ENCODE measurements around the gene GTF2H4. TPM values are rescaled to one million over a fixed set of nuclear protein-coding genes. Genes with fewer than 3 reads are reported as not detected.
A peak's percentile ranks its signal among the peaks of the same experiment; 100 is the strongest.

Gene GTF2H4
- total and polyA plus RNA-seq, 2 experiments from 2014 or later = 13.6 to 15.2 TPM

DNA sequence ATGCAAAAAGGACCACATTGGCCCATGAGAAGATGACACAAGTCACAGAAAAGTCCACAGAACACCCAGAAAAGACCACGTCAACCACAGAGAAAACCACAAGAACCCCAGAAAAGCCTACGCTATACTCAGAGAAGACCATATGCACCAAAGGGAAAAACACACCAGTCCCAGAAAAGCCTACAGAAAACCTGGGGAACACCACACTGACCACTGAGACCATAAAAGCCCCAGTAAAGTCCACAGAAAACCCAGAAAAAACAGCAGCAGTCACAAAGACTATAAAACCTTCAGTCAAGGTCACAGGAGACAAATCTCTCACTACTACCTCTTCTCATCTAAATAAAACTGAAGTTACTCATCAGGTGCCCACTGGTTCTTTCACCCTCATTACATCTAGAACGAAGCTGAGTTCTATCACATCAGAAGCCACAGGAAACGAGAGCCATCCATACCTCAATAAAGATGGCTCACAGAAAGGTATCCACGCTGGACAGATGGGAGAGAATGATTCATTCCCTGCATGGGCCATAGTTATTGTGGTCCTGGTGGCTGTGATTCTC is 44.0 kb downstream of the GTF2H4 start:
- H3K27me3 ChIP-seq = peaks cover 33% of the 10 kb centered on the region

DNA sequence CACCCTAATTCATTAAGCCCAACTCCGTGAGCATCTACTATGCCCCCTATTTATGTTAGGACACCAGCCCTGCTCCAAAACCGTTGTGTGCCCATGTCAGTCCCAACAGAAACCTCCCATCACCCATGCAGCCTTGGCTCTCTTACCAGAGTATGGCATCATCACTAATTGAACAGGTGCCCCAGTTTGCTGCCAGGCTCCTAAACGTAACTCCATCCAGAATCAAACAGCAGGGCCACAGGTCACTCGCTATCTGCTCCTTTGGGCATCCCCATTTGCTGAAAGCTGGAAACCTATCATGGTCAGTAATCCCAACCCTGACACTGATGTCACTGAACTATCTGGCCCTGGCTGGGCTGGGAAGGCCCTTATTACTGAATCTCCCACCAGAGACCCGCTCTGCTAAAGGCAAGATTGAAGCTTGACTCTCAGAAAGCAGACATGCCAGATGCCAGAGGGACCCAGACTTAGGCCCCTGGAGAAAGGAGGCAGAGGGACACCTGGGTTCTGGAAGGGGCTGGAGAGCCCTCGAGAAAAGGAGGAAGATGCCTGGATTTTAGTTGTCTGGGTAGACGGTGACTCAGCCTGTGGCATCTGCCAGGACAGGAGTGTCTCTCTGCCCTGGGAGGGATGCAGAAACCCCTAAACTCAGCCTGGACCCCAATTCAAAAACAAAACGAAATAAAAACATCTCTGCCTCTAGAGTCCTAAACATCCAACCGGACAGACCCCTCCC is 46.8 kb downstream of the GTF2H4 start:
- no peaks in the 10 kb centered on the region for H3K9me2 ChIP-seq (replicated peaks; ENCODE audit: insufficient read depth)
- H4K20me1 ChIP-seq (ENCODE audit: insufficient read depth, poor library complexity, severe bottlenecking) = no peaks in the 10 kb centered on the region
- peak overlapping the region; percentile 31 for H3K27ac ChIP-seq
- no peak for TF ChIP-seq EZH2 (IDR thresholded peaks at IDR 0.05; ENCODE audit: borderline replicate concordance)
- TF ChIP-seq EZH2phosphoT487 (IDR thresholded peaks at IDR 0.05; ENCODE audit: low read depth, severe bottlenecking, unreplicated experiment) = no peak
- TF ChIP-seq, protein P1, sequence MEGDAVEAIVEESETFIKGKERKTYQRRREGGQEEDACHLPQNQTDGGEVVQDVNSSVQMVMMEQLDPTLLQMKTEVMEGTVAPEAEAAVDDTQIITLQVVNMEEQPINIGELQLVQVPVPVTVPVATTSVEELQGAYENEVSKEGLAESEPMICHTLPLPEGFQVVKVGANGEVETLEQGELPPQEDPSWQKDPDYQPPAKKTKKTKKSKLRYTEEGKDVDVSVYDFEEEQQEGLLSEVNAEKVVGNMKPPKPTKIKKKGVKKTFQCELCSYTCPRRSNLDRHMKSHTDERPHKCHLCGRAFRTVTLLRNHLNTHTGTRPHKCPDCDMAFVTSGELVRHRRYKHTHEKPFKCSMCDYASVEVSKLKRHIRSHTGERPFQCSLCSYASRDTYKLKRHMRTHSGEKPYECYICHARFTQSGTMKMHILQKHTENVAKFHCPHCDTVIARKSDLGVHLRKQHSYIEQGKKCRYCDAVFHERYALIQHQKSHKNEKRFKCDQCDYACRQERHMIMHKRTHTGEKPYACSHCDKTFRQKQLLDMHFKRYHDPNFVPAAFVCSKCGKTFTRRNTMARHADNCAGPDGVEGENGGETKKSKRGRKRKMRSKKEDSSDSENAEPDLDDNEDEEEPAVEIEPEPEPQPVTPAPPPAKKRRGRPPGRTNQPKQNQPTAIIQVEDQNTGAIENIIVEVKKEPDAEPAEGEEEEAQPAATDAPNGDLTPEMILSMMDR (IDR thresholded peaks at IDR 0.05; ENCODE audit: poor library complexity) = no peak
- no peak for DNase-seq (ENCODE audit: low spot score)
- 65% methylated on average over 9 of the region's 9 CpGs for WGBS (ENCODE audit: low lambda C conversion rate, missing lambda C conversion rate)
- H3K36me3 ChIP-seq (replicated peaks; ENCODE audit: insufficient read depth, low read depth) = no peaks in the 10 kb centered on the region
- peaks cover 43% of the 10 kb centered on the region for H3K27me3 ChIP-seq
- H2AFZ ChIP-seq = peak overlapping the region; percentile 89
- H3K4me1 ChIP-seq (ENCODE audit: insufficient read depth) = no peaks in the 10 kb centered on the region
- H3K9me3 ChIP-seq (ENCODE audit: low read depth) = no peaks in the 10 kb centered on the region
- peak overlapping the region; percentile 9 for H3K4me3 ChIP-seq
- no peaks in the 10 kb centered on the region for H3K79me2 ChIP-seq
- peak overlapping the region; percentile 88 for H3K4me2 ChIP-seq

More for the DNA sequence above, 44.0 kb downstream of the GTF2H4 start:
- DNase-seq (ENCODE audit: low spot score) = no peak
- H2AFZ ChIP-seq = no peak overlapping the region
- no peak overlapping the region for H3K27ac ChIP-seq
- no peaks in the 10 kb centered on the region for H3K9me2 ChIP-seq (replicated peaks; ENCODE audit: insufficient read depth)
- no peaks in the 10 kb centered on the region for H3K9me3 ChIP-seq (ENCODE audit: low read depth)
- H3K79me2 ChIP-seq = no peaks in the 10 kb centered on the region
- no peaks in the 10 kb centered on the region for H4K20me1 ChIP-seq (ENCODE audit: insufficient read depth, poor library complexity, severe bottlenecking)
- no peak overlapping the region for H3K4me2 ChIP-seq
- no peaks in the 10 kb centered on the region for H3K36me3 ChIP-seq (replicated peaks; ENCODE audit: insufficient read depth, low read depth)
- 87% methylated on average over 5 of the region's 5 CpGs for WGBS (ENCODE audit: low lambda C conversion rate, missing lambda C conversion rate)
- H3K4me3 ChIP-seq = no peak overlapping the region
- no peaks in the 10 kb centered on the region for H3K4me1 ChIP-seq (ENCODE audit: insufficient read depth)
- TF ChIP-seq, protein P1 (IDR thresholded peaks at IDR 0.05; ENCODE audit: poor library complexity) = no peak
- TF ChIP-seq EZH2 (IDR thresholded peaks at IDR 0.05; ENCODE audit: borderline replicate concordance) (no peak), EZH2phosphoT487 (IDR thresholded peaks at IDR 0.05; ENCODE audit: low read depth, severe bottlenecking, unreplicated experiment) (no peak)

DNA sequence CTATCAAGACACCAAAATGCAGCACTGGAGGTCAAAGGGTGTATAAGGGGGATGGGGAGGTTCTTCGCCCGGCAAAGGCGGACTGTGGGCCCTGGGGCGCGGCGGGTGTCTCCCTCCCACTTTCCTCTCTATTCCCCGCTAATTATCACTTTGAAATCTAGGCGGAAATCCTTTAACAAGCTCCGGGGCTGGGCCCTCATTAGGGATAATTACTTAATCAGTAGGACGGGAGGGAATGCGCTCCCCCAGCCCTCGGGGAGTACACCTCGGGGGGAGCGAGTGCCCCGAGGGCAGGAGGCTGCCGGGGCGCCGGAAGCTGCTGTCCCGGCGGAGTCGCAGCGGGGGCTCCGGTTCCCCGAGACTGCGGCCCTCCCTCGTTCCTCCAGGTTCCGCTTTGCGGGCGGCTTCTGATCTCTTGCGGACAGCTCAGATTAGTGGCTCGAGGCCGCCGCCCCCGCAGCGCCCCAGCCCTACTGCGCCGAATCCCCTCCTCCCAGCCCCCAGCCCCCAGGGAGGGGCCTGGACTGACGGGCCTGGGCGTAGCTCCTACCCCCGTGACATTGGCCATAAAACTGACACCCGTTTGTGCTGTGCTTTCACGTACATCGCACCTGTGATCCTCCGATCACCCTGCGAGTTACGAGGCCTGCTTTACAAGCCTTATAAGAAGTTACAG is 47.5 kb downstream of the GTF2H4 start:
- H3K79me2 ChIP-seq = no peaks in the 10 kb centered on the region
- peaks cover 43% of the 10 kb centered on the region for H3K27me3 ChIP-seq
- H3K9me3 ChIP-seq (ENCODE audit: low read depth) = no peaks in the 10 kb centered on the region
- H3K4me2 ChIP-seq = peak overlapping the region; percentile 88
- TF ChIP-seq, protein P1 (IDR thresholded peaks at IDR 0.05; ENCODE audit: poor library complexity) = no peak
- no peak for TF ChIP-seq EZH2 (IDR thresholded peaks at IDR 0.05; ENCODE audit: borderline replicate concordance)
- WGBS (ENCODE audit: low lambda C conversion rate, missing lambda C conversion rate) = 8% methylated on average over 37 of the region's 46 CpGs
- H4K20me1 ChIP-seq (ENCODE audit: insufficient read depth, poor library complexity, severe bottlenecking) = no peaks in the 10 kb centered on the region
- H3K9me2 ChIP-seq (replicated peaks; ENCODE audit: insufficient read depth) = no peaks in the 10 kb centered on the region
- peak overlapping the region; percentile 89 for H2AFZ ChIP-seq
- H3K4me3 ChIP-seq = peak overlapping the region; percentile 9
- H3K27ac ChIP-seq = peak overlapping the region; percentile 31
- H3K4me1 ChIP-seq (ENCODE audit: insufficient read depth) = no peaks in the 10 kb centered on the region
- no peaks in the 10 kb centered on the region for H3K36me3 ChIP-seq (replicated peaks; ENCODE audit: insufficient read depth, low read depth)
- DNase-seq (ENCODE audit: low spot score) = peak; percentile 85

Data from hepatocyte (in vitro differentiated cells).